Stomach (tissue), 4 donors: Measurements from ENCODE around the gene CCDC191.

Source experiments
- CTCF ChIP-seq, 7 experiments: fragments of 450-650 bp in 4 of 7; fragments of 200-600 bp in 3 of 7; sonication (generic) in 3 of 7; IDR thresholded peaks; one replicate each; pipeline ENCODE4 v1.5.1; 2016 to 2019; ENCODE audit warnings: antibody characterized with exemption in 7 of 7, control low read depth in 2 of 7, mild to moderate bottlenecking in 1 of 7
- POLR2A ChIP-seq, 4 donors: fragments of 450-650 bp; IDR thresholded peaks; one replicate each; pipeline ENCODE4 v1.6.1; 2016; ENCODE audit warnings: antibody characterized with exemption in 4 of 4, control low read depth in 2 of 4, mild to moderate bottlenecking in 1 of 4, moderate library complexity in 1 of 4

GRCh38 chr3:114033721-114034120 lies 22.6 kb downstream of the CCDC191 start:
- no peak for TF ChIP-seq CTCF (IDR thresholded peaks at IDR 0.05)
- no peak for TF ChIP-seq POLR2A (IDR thresholded peaks at IDR 0.05)
